Liver (tissue), 3 donors: ENCODE data around the gene SULT1B1.

Experiments used
- ATF3 ChIP-seq: IDR thresholded peaks from 2 replicates; pipeline ENCODE4 v1.6.1; 2016; ENCODE audit warnings: antibody characterized with exemption
- CTCF ChIP-seq: fragments of 150-350 bp; IDR thresholded peaks from 2 replicates; pipeline ENCODE4 v1.5.1; 2017; ENCODE audit warnings: improper control_type of control experiment, low read depth, low read length; ENCODE audit not compliant: missing input control
- EGR1 ChIP-seq, 2 donors: IDR thresholded peaks; 2 replicates each; pipeline ENCODE4 v1.6.1; 2016 to 2018; ENCODE audit warnings: antibody characterized with exemption in 2 of 2, low read depth in 2 of 2
- FOXA1 ChIP-seq: IDR thresholded peaks from 2 replicates; pipeline ENCODE4 v1.6.1; 2016; ENCODE audit warnings: antibody characterized with exemption
- FOXA2 ChIP-seq: IDR thresholded peaks from 2 replicates; pipeline ENCODE4 v1.6.1; 2016; ENCODE audit warnings: antibody characterized with exemption
- GABPA ChIP-seq, 2 donors: IDR thresholded peaks in 1 of 2; conservative IDR thresholded peaks in 1 of 2; 2 replicates each; pipeline ENCODE4 v1.6.1; 2016; ENCODE audit warnings: antibody characterized with exemption in 2 of 2, mild to moderate bottlenecking in 1 of 2, moderate library complexity in 1 of 2
- HNF4G ChIP-seq: IDR thresholded peaks from 2 replicates; pipeline ENCODE4 v1.6.1; 2016; ENCODE audit warnings: antibody characterized with exemption
- JUND ChIP-seq, 2 donors: IDR thresholded peaks; 2 replicates each; pipeline ENCODE4 v1.6.1; 2016; ENCODE audit warnings: antibody characterized with exemption in 2 of 2
- MAX ChIP-seq: IDR thresholded peaks from 2 replicates; pipeline ENCODE4 v1.6.1; 2016; ENCODE audit warnings: antibody characterized with exemption
- RAD21 ChIP-seq, 2 donors: IDR thresholded peaks; 2 replicates each; pipeline ENCODE4 v1.6.1; 2016; ENCODE audit warnings: antibody characterized with exemption in 2 of 2, mild to moderate bottlenecking in 2 of 2
- REST ChIP-seq: IDR thresholded peaks from 2 replicates; pipeline ENCODE4 v1.6.1; 2016; ENCODE audit warnings: antibody characterized with exemption, mild to moderate bottlenecking
- TAF1 ChIP-seq: conservative IDR thresholded peaks from 2 replicates; pipeline ENCODE4 v1.6.1; 2016; ENCODE audit warnings: antibody characterized with exemption, mild to moderate bottlenecking
- YY1 ChIP-seq: IDR thresholded peaks from 2 replicates; pipeline ENCODE4 v1.6.1; 2016; ENCODE audit warnings: antibody characterized with exemption, mild to moderate bottlenecking
- ZBTB33 ChIP-seq: IDR thresholded peaks from 2 replicates; pipeline ENCODE4 v1.6.1; 2016; ENCODE audit warnings: antibody characterized with exemption
- donor health status: healthy.
- donor health status: healthy.

- TF ChIP-seq CTCF, result peak; percentile 74
- TF ChIP-seq JUND (IDR thresholded peaks at IDR 0.05), result no peak
- TF ChIP-seq MAX, result no peak
- TF ChIP-seq TAF1, result no peak
- TF ChIP-seq FOXA2, result no peak
- TF ChIP-seq HNF4G, result no peak
- no peak for TF ChIP-seq YY1
- no peak for TF ChIP-seq EGR1 (IDR thresholded peaks at IDR 0.05; ENCODE audit: low read depth in 2 of 2)
- TF ChIP-seq RAD21 (IDR thresholded peaks at IDR 0.05), result peak; percentile 93 to 95
- no peak for TF ChIP-seq ZBTB33
- no peak for TF ChIP-seq ATF3
- TF ChIP-seq GABPA (IDR thresholded peaks at IDR 0.05 in 1 of 2, conservative IDR thresholded peaks at IDR 0.05 in 1 of 2), result no peak
- no peak for TF ChIP-seq REST
- TF ChIP-seq FOXA1, result no peak
These were observed 70.8 kb downstream of the SULT1B1 start for GRCh38 chr4:69689599-69689998.
